ENCODE results near the gene SLC16A6.
"Not testable (repeated sequence)": the region's sequence is repeated elsewhere in the genome, so short reads cannot be mapped to it uniquely, and the experiment has no call there.

SLC16A6 gene

DNA sequence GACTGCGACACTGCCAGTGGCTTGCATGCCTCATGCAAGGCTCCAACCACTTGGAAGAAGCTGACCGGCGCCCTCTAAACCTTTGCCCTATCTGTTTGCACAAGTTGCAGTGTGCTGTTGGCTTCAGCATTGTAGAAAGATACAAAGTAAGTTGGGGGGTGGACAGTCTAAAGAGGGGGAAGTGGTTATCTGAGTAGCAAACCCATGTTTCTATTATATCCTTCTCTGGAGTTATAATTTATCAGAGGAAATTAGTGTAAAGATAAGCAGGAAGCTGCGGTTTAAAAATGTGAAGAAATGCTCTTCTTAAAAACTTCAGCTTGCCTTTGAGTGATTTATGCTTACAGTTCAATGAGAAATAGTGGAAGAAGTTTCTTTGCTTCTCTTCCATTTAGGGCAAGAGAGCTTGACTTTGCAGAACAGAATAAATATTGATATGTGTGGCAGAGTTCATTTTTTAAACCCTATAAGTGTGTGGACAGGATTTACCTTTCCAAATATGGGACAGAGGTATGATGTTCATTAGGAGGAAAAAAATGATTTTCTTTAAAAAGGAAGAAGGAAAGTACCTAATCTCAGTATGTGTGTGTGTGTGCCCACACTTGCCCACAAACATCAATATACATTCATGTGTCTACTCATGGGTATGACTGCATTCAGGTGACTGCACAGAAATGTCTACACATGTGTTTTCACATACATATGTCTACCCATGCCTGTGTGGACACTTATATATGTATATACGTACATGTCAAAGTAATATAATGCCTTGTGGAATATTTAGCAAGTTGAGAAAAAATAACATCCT lies 35.0 kb downstream of the SLC16A6 start:
- DNase-seq (ENCODE audit: low read depth), result no peak
- TF ChIP-seq, protein P1, sequence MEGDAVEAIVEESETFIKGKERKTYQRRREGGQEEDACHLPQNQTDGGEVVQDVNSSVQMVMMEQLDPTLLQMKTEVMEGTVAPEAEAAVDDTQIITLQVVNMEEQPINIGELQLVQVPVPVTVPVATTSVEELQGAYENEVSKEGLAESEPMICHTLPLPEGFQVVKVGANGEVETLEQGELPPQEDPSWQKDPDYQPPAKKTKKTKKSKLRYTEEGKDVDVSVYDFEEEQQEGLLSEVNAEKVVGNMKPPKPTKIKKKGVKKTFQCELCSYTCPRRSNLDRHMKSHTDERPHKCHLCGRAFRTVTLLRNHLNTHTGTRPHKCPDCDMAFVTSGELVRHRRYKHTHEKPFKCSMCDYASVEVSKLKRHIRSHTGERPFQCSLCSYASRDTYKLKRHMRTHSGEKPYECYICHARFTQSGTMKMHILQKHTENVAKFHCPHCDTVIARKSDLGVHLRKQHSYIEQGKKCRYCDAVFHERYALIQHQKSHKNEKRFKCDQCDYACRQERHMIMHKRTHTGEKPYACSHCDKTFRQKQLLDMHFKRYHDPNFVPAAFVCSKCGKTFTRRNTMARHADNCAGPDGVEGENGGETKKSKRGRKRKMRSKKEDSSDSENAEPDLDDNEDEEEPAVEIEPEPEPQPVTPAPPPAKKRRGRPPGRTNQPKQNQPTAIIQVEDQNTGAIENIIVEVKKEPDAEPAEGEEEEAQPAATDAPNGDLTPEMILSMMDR (IDR thresholded peaks at IDR 0.05; ENCODE audit: control insufficient read depth, extremely low read depth, insufficient read depth), result no peak
- no peak overlapping the region for H3K4me3 ChIP-seq (ENCODE audit: low read depth, low read length)

- H3K4me3 ChIP-seq (ENCODE audit: low read depth, low read length), result no peak overlapping the region
- TF ChIP-seq, protein P1 (IDR thresholded peaks at IDR 0.05; ENCODE audit: control insufficient read depth, extremely low read depth, insufficient read depth), result no peak
These were observed 35.8 kb downstream of the SLC16A6 start for GRCh38 chr17:68255151-68255550.

DNA sequence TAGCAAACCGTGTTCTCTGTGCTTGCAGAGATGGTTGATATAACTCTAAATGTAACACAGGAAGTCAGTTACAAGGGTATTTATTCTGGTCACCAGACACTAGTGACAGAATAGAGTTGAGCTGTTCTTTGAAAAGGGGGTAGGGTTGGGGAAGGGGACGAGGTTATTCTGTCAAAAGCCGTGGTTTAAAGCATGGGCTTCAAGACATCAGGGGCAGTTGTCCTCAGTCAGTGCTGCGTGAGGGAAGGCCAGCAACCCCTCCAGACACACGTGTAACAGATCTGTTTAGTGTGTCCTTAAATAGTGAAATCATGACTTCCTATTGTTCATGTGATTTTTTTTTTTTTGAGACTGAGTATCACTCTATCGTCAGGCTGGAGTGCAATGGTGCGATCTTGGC lies 37.5 kb downstream of the SLC16A6 start:
- DNase-seq (ENCODE audit: low read depth); H3K4me3 ChIP-seq (ENCODE audit: low read depth, low read length): not testable (repeated sequence)

More at GRCh38 chr17:68255151-68255550, 35.8 kb downstream of the SLC16A6 start:
- DNase-seq (ENCODE audit: low read depth), result no peak

DNA sequence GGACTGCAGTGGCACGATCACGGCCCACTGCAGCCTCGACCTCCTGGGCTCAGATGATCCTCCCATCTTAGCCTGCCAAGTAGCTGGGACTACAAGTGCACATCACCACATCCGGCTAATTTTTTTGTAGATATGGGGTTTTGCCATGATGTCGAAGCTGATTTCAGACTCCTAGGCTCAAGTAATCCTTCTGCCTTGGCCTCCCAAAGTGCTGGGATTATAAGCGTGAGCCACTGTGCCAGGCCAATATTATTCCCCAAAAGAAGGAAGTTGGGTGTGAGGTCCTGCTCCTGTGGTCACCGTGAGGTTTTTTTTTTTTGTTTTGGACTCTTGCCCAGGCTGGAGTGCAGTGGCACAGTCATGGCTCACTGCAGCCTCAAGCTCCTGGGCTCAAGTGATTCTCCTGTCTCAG lies 41.6 kb downstream of the SLC16A6 start:
- H3K4me3 ChIP-seq (ENCODE audit: low read depth, low read length), result no peak overlapping the region
- TF ChIP-seq, protein P1 (IDR thresholded peaks at IDR 0.05; ENCODE audit: control insufficient read depth, extremely low read depth, insufficient read depth), result no peak
- DNase-seq (ENCODE audit: low read depth), result no peak

DNA sequence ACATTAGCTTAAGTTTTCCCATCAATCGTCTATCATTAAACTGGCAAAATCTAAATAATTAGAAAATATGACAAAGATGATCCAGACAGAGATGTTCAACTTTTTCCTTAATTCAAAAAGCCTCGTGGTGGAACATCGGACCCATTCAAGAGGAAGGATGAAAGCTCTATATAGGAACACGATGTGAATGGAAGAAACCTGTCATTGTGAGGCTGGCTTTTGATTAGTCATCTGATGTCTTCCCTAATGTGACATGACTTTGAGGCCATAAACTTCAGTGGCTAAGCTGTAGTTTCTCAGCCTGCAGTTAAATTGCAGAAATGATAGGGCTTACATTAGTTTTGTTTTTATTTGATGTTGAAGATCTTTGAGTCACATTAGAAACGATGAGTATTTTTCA lies 42.0 kb downstream of the SLC16A6 start:
- DNase-seq (ENCODE audit: low read depth), result no peak
- peak overlapping the region; percentile 91 for H3K4me3 ChIP-seq (ENCODE audit: low read depth, low read length)
- TF ChIP-seq, protein P1 (IDR thresholded peaks at IDR 0.05; ENCODE audit: control insufficient read depth, extremely low read depth, insufficient read depth), result no peak

GRCh38 chr17:68248199-68248825 lies 42.6 kb downstream of the SLC16A6 start:
- DNase-seq (ENCODE audit: low read depth), result no peak

More at GRCh38 chr17:68248199-68248825, 42.6 kb downstream of the SLC16A6 start:
- peak overlapping the region; percentile 91 for H3K4me3 ChIP-seq (ENCODE audit: low read depth, low read length)
- TF ChIP-seq, protein P1 (IDR thresholded peaks at IDR 0.05; ENCODE audit: control insufficient read depth, extremely low read depth, insufficient read depth), result no peak
